HG02588 (cell line): ENCODE measurements around the gene RGCC.

ENCODE experiments used
- ATAC-seq: cut with Tn5 transposase; IDR thresholded peaks from one replicate; pipeline ENCODE4 v1.9.1; 2021; ENCODE audit warnings: mild to moderate bottlenecking, moderate library complexity; ENCODE audit not compliant: unreplicated experiment

The RGCC gene

DNA sequence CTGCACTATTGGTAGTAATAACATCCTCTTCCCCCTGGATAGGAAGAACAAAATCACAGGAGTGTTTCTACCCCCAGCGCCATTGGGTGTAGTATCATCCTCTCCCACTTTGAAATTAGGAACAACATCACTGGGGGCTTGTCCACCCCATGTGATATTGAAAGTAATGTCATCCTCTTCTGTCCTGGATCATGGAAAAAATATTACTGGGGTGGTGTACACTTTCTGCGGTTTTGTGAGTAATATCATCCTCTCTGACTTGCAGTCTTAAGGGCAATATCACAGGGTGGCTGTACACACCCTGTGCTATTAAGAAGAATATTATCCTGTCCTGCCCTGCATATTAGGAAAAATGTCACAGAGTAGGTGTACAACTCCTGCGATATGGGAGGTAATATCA, 4.9 kb upstream of the RGCC start:
- no peak for ATAC-seq

DNA sequence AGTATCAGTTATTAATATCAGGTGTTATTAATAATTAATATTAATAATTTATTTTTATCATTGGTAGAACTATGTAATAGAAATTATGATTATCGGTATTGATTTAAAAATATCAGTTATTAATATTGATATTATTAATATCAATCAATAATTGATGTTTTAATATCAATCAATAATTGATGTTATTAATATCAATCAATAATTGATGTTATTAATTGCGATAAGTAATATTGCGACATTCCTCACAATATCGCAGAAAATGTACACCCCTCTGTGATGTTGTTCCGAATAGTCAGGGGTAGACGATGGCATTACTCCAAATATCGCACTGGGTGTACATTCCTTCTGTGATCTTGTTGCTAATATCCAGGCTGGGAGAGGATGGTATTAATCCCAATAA, 3.7 kb upstream of the RGCC start:
- no peak for ATAC-seq

DNA sequence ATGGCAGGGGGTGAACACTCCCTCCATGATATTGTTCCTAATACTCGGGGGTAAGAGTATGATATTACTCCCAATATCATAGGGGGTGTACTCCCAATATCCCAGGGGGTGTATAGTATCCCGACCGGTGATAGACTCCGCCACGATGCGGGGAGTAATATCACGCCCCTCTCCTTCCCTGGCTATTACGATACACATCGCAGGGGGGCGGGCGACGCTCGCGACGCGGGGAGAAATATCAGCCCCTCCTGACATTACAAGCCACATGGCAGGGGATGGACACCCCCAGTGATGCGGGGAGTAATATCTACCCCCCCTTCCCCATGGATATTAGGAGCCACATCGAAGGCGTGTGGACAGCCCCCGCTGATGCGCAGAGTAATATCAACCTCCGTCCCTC, 3.2 kb upstream of the RGCC start:
- no peak for ATAC-seq

DNA sequence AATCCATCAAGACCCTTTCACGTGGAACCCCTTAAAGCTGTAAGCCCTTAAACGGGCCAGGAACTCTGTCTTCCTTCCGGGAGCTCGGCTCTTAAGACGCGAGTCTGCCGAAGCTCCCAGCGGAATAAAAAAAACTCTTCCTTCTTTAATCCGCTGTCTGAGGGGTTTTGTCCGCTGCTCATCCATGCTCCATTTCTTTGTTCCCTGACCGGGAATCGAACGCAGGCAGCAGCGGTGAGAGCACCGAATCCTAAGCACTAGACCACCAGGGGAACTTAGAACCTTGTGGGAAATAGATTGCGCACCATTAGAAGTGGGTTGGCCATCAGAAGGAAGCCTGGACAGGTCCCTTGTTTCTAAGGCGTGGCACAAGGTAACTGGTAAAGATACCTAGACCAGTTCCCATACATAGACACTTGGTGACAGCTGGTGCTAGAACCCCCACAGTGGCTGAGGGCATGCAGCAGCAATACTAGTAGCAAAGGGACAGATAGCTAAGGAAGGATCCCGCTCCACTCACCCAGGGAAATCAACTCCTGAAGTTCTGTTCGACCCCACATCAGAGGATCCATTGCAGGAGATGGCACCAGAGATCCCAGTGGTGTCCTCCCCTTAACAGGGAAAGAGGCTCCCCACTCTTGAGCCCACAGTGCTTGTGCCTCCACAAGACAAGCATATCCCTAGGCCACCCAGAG, 1.5 kb upstream of the RGCC start:
- ATAC-seq, result no peak

DNA sequence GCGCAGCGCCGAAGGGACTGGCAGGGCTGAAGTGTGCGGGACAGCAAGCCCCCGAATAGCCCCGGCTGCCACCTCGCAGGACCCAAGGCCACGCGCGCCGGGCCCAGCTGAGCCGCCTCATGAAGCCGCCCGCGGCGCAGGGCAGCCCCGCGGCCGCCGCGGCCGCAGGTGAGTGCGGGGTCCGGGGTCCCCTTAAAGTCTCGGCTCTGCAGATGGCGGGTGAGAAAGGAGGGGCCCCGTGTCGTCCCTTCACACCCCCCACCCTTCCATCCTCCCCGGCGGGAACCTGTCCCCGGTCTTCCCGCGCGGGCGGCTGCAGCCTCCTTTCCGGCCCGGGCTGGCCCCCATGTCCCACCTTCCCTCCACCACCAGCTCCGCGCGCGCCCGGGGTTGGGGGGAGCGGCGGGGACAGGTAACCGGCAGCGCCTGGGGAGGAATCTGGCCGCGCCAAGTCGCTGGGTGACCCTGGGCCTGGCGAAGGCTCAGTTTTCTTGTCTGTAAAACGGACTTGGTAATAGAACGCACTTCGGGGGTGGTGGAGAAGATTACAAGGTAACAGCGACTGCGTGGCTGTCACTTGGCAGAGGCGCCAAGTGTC, 338 bp downstream of the RGCC start:
- peak; percentile 26 for ATAC-seq

DNA sequence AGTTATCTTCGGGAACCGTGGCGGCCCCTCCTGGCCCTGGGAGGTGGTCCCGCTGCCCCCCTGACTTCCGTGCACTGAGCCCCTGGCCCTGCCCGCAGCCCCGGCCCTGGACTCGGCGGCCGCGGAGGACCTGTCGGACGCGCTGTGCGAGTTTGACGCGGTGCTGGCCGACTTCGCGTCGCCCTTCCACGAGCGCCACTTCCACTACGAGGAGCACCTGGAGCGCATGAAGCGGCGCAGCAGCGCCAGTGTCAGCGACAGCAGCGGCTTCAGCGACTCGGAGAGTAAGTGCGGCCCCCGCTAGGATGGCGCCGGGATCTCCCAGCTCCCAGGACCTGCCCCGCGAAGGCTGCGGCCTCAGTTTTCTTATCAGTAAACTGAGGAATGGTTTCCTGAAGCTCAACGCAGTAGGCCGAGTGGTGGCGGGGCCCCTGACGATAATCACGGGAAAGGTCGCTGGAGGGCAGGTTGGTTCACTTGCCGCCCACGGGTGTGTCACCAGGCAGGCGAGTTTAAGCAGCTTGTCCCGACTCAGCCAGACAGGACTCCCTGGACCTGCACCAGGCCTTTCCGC, 924 bp downstream of the RGCC start:
- ATAC-seq, result peak; percentile 24

DNA sequence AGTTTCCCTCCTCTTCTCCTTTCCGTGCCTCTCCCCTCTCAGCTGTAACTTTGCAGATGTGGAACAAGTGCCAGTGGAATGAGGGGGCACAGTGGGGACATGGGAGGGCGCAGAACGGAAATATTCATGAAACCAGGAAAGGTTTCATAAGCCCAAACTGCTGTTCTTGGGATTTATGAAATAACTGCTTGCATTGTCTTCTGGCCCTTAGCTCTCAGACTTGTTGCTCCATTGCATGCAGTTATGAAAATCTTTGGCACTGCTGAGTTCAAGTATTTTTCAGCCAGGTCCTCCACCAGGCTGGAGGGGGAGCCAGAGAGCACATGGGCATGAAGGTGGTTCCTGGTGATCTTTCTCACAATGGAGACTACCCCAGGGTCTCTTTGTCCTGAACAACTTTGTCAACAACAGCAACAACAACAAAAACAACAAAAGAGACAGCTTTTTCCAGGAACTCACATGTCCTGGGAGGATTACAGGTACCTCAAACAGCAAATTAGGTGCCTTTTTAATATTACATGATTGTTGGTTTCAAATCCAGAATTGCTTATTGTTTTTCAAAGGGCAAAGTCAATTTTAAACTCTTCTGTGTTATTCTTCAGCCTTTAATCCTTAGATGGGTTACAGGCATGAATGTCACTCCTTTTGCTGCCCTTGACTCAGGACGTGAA, 1.5 kb downstream of the RGCC start:
- no peak for ATAC-seq

DNA sequence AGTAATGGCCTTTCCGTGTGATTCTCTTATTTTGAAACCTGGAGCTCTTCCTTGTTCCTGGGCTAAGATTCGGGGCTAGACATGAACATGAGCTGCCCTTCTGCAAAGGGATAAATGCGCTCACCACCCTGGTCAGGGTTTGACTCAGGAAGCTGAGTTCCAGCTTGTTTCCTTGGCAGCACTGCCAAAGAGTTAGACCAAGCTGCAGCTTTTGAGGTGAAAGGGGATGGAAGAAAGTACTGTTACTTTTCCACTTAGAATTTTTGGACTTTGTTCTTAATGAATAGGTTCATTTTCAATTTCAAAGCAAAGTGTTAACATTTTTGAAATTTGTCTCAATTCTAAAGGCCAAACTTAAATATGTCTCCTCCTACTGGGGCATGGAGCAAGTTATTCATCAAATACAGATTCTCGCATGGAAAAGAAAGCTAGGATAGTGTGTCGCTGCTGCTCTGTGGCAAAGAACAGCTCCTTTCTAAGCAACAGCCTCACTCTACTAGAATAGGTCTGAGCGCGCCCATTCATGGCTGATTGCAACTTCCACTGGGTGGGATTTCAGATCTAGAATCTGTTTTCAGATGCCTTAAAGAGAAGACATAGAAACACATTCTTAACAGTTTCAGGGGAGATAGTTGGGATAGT, 2.2 kb downstream of the RGCC start:
- ATAC-seq, result no peak

DNA sequence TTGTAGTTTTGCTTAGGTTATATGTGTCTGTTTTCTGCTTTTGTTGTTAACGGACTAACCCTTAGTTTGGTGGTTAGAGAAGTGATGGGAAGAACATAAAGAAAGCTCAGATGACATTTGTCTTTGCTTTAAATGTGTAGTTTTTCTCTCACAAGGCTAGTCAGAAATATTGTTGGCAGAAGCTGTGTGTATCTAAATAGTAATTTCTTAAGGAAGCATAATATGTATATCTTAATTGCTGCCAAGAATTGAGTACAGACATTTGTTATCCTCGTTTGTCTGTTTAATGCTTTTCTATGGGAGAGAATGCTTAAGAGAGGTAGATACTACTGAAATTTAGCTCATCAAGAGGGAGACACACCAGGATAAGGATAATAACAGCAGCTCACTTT, 2.7 kb downstream of the RGCC start:
- no peak for ATAC-seq

DNA sequence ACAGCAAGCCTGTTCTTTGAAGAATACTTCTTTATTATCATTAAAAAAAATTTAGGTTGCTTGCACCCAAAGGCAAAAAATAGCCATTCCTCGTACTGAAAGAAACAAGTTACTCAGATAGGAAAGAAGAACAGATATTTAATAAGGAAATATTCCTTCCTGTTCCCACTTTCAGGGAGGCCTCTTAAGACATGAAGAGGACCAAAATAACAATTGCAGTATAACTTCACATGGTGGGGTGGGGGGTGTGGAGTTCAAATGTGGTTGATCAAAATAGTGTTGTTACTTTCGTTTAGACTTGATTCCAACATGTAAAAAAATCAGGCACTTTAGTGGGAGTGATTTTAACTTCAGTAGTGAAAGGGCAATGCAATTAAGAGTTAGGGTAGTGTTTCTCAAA, 3.6 kb downstream of the RGCC start:
- no peak for ATAC-seq

DNA sequence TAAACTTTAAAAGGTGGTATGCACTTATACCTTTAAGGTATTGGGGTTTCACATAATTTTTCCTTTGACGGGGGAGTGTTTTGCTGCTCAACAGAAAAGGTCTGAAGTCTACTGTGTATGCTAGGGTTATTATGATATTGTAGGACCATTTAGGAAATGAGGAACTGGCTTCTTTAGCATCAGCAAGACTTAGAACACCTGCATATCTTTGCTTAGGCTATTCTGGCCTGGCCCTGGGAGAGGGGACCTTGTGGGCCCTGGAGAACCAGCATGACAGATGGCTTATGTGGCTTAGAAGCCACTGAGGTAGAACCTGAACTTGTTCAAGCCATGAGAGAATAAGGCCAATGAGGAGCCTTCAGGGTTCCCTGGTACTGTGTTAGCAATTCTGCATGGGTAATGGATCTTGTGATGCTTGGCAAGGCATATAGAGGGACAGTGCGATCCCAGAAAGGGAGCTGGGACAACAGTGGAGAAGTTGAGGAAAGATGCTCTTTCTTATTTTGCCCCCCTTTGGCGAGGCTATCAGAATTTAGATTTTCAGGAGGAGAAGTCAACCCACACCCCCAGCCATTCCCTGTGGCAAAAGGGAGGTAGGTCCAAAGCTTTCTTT, 4.3 kb downstream of the RGCC start:
- no peak for ATAC-seq

DNA sequence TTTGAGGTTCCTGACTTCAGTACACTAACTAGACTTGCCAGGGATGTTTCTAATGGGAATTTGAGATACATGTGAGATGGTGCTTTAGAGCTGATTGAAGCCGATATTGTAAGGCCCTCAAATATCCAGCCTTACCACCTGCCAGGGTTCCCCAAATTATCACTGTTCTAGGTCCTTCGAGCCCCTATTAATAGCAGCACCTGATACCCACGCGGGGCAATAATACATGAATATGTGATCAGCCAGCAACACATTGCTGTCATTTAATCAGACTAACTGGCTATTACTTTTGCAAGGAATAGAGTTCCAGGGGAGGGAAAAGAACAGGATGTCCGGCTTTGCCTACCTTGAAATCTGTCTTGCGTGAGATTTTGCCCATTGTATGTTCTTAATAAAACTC, 5.1 kb downstream of the RGCC start:
- no peak for ATAC-seq

DNA sequence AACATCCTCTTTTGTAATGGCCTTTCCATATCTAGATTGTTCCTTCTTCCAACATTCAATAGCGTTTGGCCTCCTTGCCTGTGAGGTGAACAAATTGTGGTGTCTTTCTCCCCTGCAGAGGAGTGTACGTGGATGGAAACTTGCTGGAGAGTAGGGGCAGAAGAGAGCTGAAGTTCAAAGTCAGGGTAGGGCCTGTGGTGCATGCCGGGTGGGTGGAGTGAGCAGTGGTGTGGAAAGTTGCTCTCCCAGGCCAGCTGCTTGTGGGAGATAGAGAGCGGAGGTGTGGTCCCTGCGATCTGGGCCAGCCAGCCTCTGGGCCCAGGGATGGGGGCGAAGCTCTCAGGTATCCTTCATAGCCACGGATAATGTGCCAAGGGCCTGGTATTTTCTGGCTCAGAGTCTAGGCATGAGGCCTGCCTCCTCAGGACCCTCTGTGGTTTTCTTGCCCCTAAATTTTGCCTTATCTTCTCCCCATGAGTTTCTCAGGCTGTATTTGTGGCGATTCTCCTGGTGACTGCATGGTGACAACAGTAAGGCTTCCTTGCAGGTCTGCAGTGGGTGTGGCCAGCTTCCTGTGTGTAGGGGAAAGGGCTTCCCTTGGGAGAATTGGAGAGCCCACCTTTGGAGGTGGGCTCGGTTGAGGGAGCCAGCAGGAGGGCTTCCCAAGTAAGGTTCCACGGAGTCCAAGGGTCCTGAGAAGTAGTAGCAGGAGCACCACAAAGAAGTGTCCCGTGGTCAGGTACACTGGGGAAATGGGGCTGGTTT, 6.7 kb downstream of the RGCC start:
- ATAC-seq, result no peak

DNA sequence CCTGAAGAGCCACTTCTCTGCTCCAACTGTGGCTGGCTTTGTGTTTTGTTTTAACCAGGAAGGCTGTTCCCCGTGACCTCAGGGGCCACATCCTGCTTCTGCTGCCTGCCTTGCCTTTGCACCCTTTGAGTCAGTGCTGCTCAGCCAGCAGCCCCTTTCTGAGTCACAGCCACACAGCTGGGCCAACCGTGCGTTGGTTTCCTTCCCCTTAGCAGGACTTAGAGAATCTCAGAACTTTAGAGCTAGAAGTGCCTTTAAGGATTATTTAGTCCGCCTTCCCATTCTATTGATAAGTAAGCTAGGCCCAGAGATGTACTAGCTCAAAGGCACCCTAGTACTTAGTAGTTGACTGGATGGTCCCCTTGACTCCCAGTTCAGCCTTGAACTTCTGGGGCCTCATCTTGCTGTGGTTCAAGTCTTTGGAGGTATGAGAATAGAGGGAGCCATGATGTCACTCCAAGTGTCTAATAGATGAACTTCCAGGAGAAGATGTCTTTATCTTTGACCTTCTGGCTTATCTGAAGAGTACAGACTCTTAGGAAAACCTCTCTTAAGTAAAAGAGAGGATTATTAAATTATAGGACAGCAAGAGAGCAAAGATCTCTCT, 8.0 kb downstream of the RGCC start:
- ATAC-seq, result peak; percentile 93

DNA sequence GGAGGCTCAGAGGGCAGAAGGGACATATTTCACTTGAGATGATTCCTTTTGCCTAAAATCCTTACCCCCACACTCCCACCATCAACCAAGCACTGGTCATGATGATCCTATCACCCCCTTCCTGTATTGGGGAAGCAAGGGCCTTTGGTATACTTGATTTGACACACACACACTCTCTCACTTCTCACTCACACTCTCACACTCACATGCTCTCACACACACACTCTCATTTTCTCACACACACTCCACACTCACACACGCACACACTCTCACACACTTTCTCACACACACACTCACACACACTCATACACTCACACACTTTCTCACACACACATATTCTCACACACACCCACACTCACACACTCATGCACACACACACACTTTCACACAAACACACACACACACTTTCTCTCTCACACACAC, 8.6 kb downstream of the RGCC start:
- ATAC-seq, result no peak

DNA sequence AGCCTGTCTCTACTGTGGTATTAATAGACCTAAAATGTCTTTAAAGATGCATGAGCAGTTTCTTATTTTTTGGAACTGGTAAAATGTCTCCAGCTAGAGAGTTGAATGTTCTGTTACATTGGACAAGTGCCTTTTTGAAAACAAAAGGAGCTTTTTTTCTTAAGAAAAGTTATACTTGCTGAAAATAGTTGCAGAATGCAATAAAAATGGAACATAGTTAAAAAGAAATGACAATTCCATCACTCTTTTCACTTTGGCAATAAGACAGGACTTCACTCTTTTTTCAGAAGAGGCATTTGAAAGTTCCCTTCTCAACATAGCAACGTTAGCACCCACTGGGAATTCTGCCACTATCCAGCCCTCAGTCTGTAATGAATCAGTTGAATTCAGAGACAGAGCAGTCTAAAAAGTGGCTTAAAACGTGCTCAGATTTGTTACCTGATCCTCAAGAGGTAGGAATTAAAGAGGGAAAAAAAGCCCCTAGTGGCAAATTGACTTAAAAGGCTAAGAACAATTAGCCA, 10.1 kb downstream of the RGCC start:
- ATAC-seq, result no peak

DNA sequence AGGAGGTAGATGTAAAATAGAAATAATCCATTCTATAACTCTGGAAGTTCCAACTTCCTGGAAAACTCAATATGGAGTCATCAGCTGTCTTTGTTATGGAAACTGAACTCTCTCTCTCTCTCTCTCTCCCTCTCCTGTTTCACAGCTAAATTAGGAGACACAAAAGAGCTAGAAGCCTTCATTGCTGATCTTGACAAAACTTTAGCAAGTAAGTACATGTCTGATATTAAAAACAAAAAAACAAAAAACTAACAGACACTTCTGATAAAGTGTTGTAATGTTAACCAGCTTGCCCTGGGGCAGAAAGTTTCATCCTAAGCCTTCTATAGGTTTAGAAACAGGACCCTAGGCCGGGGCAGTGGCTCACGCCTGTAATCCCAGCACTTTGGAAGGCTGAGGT, 11.3 kb downstream of the RGCC start:
- ATAC-seq, result no peak

DNA sequence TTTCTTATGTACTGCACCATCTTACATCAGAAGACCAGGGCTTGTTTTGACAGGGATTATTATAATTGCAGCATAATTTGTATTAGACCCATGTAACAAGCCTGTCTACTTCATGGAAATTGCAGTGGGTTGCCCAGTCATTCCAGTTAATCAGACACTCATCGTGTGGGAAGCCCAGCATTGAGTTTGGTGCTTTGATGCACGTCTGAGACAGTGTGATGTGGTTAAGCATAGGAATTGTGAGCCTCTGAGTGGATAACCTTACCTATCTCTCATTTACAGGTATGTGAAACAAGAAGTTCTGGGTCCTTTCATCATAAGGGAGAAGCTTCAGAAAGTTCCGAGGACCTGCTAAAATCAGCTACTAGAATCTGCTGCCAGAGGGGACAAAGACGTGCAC, 12.8 kb downstream of the RGCC start:
- ATAC-seq, result no peak

DNA sequence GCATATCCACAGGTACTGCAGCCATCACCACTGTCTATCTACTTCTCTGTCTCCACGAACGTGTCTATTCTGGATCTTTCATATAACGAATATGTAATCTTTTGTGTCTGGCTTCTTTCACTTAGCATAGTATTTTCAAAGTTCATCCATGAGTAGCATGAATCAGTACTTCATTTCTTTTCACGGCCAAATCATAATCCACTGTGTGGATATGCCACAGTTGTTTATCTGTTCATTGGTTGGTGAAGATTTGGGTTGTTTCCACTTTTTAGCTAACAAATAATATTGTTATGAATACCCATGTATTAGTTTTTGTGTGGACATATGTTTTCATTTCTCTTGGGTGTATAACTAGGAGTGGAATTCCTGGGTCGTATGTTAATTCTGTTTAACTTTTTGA, 14.4 kb downstream of the RGCC start:
- no peak for ATAC-seq

DNA sequence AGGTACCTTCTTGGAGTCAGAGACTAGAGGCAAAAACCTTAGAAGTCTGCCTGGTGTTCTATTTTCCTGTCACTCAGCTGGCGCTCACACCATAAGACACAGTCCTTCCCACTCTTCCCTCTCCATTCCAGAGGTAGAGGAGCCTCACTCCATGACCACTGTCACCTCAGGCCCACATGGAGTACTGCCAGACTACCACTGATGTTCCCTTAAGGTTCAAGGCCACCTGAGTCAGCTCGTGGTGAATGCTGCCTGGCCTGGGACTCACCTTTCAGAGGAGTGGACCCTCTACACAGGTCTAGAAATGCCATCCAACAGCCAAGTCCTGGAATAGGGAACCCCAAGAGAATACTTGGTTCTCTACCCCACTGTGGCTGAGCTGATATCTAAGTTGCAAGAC, 29.9 kb downstream of the RGCC start:
- ATAC-seq, result no peak
